HepG2 (cell line): ENCODE measurements around the gene FRK. TPM values are rescaled to one million over a fixed set of nuclear protein-coding genes. Genes with fewer than 3 reads are reported as not detected.

ENCODE experiments used
- ATAC-seq: fragments of 200-7000 bp; cut with Tn5 transposase; 3 replicates; pipeline ENCODE4 v1.9.1; 2020; ENCODE audit warnings: mild to moderate bottlenecking, moderate library complexity
- BruUV-seq: library from RNA; stranded (reverse); fragments of 400-500 nt; replicated peaks from 2 replicates; lab custom pipeline; 2021; lab: Mats Ljungman, UMichigan
- CTCF ChIA-PET: fragments of 300-600 bp; formaldehyde crosslinking; extraction: SDS; loops from one replicate; lab custom pipeline; 2021; ENCODE audit warnings: low total read pairs, inconsistent platforms, low intra/inter-chr PET ratio; lab: Yijun Ruan, JAX
- POLR2A ChIA-PET: fragments of 350-600 bp; sonication (Branson Sonifier 250); formaldehyde crosslinking; loops from one replicate; lab custom pipeline; 2020; ENCODE audit warnings: antibody characterized with exemption, inconsistent platforms; lab: Yijun Ruan, JAX
- DNase-seq: peaks from one replicate; pipeline ENCODE4 v3.0.0-alpha.2; 2015; ENCODE audit warnings: low spot score
- FAIRE-seq: peaks from 3 replicates; lab custom pipeline; 2011; peaks lifted over from hg19 to GRCh38; lab: Jason Lieb, UNC
- H2AFZ ChIP-seq: one replicate; pipeline ENCODE4 v1.6.1; 2011; ENCODE audit warnings: low read length, inconsistent platforms
- H3K27ac ChIP-seq: fragments of 300-600 bp; 3 replicates; pipeline ENCODE4 v1.8.0; 2011; ENCODE audit warnings: mixed run types, mild to moderate bottlenecking, mixed read lengths, low read length, inconsistent platforms; ENCODE audit not compliant: insufficient read depth; ENCODE audit errors: extremely low read length
- H3K27me3 ChIP-seq, 2 experiments: fragments of 200-600 bp in 1 of 2; 2 replicates in 1 of 2; 3 replicates in 1 of 2; pipeline versions ENCODE4 v1.6.0 to v1.8.0; 2011; ENCODE audit warnings: low read length in 2 of 2, mild to moderate bottlenecking in 2 of 2, moderate library complexity in 2 of 2, inconsistent platforms in 1 of 2; ENCODE audit not compliant: insufficient read depth in 2 of 2, control insufficient read depth in 1 of 2
- H3K36me3 ChIP-seq, 2 experiments: fragments of 200-600 bp in 1 of 2; replicated peaks in 1 of 2; 2 replicates in 1 of 2; 3 replicates in 1 of 2; pipeline versions ENCODE4 v1.5.1 to v1.8.0; 2011; ENCODE audit warnings: low read length in 2 of 2, inconsistent platforms in 1 of 2; ENCODE audit not compliant: insufficient read depth in 2 of 2, control insufficient read depth in 1 of 2
- H3K4me1 ChIP-seq: 2 replicates; pipeline ENCODE4 v1.5.1; 2012; ENCODE audit warnings: low read length, inconsistent platforms; ENCODE audit not compliant: insufficient read depth
- H3K4me2 ChIP-seq: 2 replicates; pipeline ENCODE4 v1.6.0; 2011; ENCODE audit warnings: low read depth, low read length, inconsistent platforms
- H3K4me3 ChIP-seq, 3 experiments: fragments of 200-600 bp in 1 of 3; sonication (generic), shearing (Covaris generic) in 1 of 3; replicated peaks in 1 of 3; 2 replicates each; pipeline ENCODE4 v1.5.1; 2011 to 2016; ENCODE audit warnings: low read length in 3 of 3, inconsistent platforms in 2 of 3, low read depth in 2 of 3, mild to moderate bottlenecking in 2 of 3, control low read depth in 1 of 3, mixed read lengths in 1 of 3; ENCODE audit not compliant: insufficient read depth in 1 of 3
- H3K79me2 ChIP-seq: one replicate; pipeline ENCODE4 v1.6.1; 2011; ENCODE audit warnings: low read length, inconsistent platforms; ENCODE audit not compliant: insufficient read depth
- H3K9ac ChIP-seq: 2 replicates; pipeline ENCODE4 v1.6.0; 2011; ENCODE audit warnings: mild to moderate bottlenecking, low read depth, low read length, inconsistent platforms; ENCODE audit not compliant: insufficient read depth
- H3K9me3 ChIP-seq: 2 replicates; pipeline ENCODE4 v1.5.1; 2012; ENCODE audit warnings: mild to moderate bottlenecking, low read length
- H4K20me1 ChIP-seq: 2 replicates; pipeline ENCODE4 v1.6.0; 2011; ENCODE audit warnings: inconsistent platforms, mild to moderate bottlenecking, low read length, moderate library complexity; ENCODE audit not compliant: insufficient read depth
- CEBPG ChIP-seq: IDR thresholded peaks from 2 replicates; pipeline ENCODE4 v1.6.1; 2016
- CENPX ChIP-seq: sonication (generic); formaldehyde crosslinking; IDR thresholded peaks from 2 replicates; pipeline ENCODE4 v1.9.0; 2021; ENCODE audit warnings: mild to moderate bottlenecking, missing genetic modification reagents, moderate library complexity
- FOSL2 ChIP-seq: sonication (generic); formaldehyde crosslinking; IDR thresholded peaks from 2 replicates; pipeline ENCODE4 v1.4.0; 2020; ENCODE audit warnings: missing genetic modification reagents
- FOXM1 ChIP-seq: sonication (generic); formaldehyde crosslinking; IDR thresholded peaks from 2 replicates; pipeline ENCODE4 v1.5.0; 2020; ENCODE audit warnings: missing genetic modification reagents
- FOXP1 ChIP-seq, 2 experiments: fragments of 450-650 bp in 1 of 2; IDR thresholded peaks; 2 replicates each; pipeline ENCODE4 v1.6.1; 2017 to 2018; ENCODE audit warnings: antibody characterized with exemption in 1 of 2
- HIVEP1 ChIP-seq: sonication (generic); formaldehyde crosslinking; IDR thresholded peaks from 2 replicates; pipeline ENCODE4 v1.4.0; 2020; ENCODE audit warnings: mild to moderate bottlenecking, missing genetic modification reagents
- KAT8 ChIP-seq: IDR thresholded peaks from 2 replicates; pipeline ENCODE4 v1.6.1; 2016; ENCODE audit warnings: missing genetic modification reagents, missing compliant biosample characterization
- RARA ChIP-seq: IDR thresholded peaks from 2 replicates; pipeline ENCODE4 v1.6.1; 2016; ENCODE audit warnings: missing genetic modification reagents, missing compliant biosample characterization
- REPIN1 ChIP-seq: sonication (generic); formaldehyde crosslinking; IDR thresholded peaks from 2 replicates; pipeline ENCODE4 v1.8.0; 2022; ENCODE audit warnings: missing genetic modification reagents, low read depth, mild to moderate bottlenecking, borderline replicate concordance
- SKI ChIP-seq: fragments of 450-650 bp; IDR thresholded peaks from one replicate; pipeline ENCODE4 v1.6.1; 2018; ENCODE audit warnings: mild to moderate bottlenecking; ENCODE audit not compliant: partially characterized antibody
- TCF7 ChIP-seq: sonication (generic); IDR thresholded peaks from 2 replicates; pipeline ENCODE4 v1.6.1; 2016; ENCODE audit warnings: antibody characterized with exemption, low read depth
- ZNF205 ChIP-seq: IDR thresholded peaks from 2 replicates; pipeline ENCODE4 v1.6.1; 2018; ENCODE audit warnings: missing biosample characterization, missing genetic modification reagents
- ZNF326 ChIP-seq: sonication (generic); formaldehyde crosslinking; IDR thresholded peaks from 2 replicates; pipeline ENCODE4 v1.4.0; 2020; ENCODE audit warnings: missing genetic modification reagents, borderline replicate concordance
- ZNF383 ChIP-seq: sonication (generic); formaldehyde crosslinking; IDR thresholded peaks from 2 replicates; pipeline ENCODE4 v1.4.0; 2020; ENCODE audit warnings: missing genetic modification reagents, mild to moderate bottlenecking, borderline replicate concordance
- ZNF432 ChIP-seq: sonication (generic); formaldehyde crosslinking; IDR thresholded peaks from 2 replicates; pipeline ENCODE4 v1.5.0; 2020; ENCODE audit warnings: missing genetic modification reagents, mild to moderate bottlenecking, borderline replicate concordance
- ZNF703 ChIP-seq: sonication (generic); formaldehyde crosslinking; IDR thresholded peaks from 2 replicates; pipeline ENCODE4 v1.5.1; 2020; ENCODE audit warnings: missing genetic modification reagents, mild to moderate bottlenecking, moderate library complexity, borderline replicate concordance
- ZSCAN20 ChIP-seq: sonication (generic); formaldehyde crosslinking; IDR thresholded peaks from 2 replicates; pipeline ENCODE4 v1.4.0; 2020; ENCODE audit warnings: missing genetic modification reagents, mild to moderate bottlenecking, borderline replicate concordance
- WGBS: methylation state at CpG from one replicate; pipeline ENCODE4 v1.1.6; 2017; ENCODE audit warnings: low lambda C conversion rate; 5-methylcytosine and 5-hydroxymethylcytosine counted together
- in situ Hi-C: cut with HindIII; loops from 2 replicates; pipeline ENCODE4 v1.10.0; 2017; ENCODE audit warnings: low pct_unique_long_range_greater_than_20kb; ENCODE audit not compliant: extremely low pct_ligation_motif_present
- intact Hi-C: fragments of 100-400 bp; cut with micrococcal nuclease; formaldehyde crosslinking; loops from one replicate; pipeline ENCODE4 v1.10.0; 2022; ENCODE audit not compliant: unreplicated experiment
- polyA plus RNA-seq, 8 experiments: library from polyadenylated mRNA; depleted of rRNA in 3 of 8; stranded (reverse) in 7 of 8; unstranded in 1 of 8; fragments of >200 nt; fragmentation: Illumina TruSeq in 4 of 8; extraction: Trizol in 4 of 8; gene quantifications; 2 replicates each; pipeline versions ENCODE4 v1.2.1 to v1.2.3, GENCODE V29; 2011 to 2016; ENCODE audit warnings: low read depth in 4 of 8, missing spikeins in 1 of 8, mixed read lengths in 1 of 8; ENCODE audit not compliant: insufficient read depth in 1 of 8
- total RNA-seq, 5 experiments: library from RNA; depleted of rRNA; stranded (reverse); fragments of >200 nt; fragmentation: Illumina TruSeq; extraction: Trizol; gene quantifications; 2 replicates each; pipeline ENCODE4 v1.2.3, GENCODE V29; 2016; ENCODE audit warnings: low read depth in 1 of 5
- TF ChIP-seq, protein P1 (sequence below): sonication (generic); formaldehyde crosslinking; IDR thresholded peaks from 2 replicates; pipeline ENCODE4 v1.5.0; 2020; ENCODE audit warnings: missing genetic modification reagents
- TF ChIP-seq, protein P2 (sequence below): sonication (generic); formaldehyde crosslinking; IDR thresholded peaks from 2 replicates; pipeline ENCODE4 v1.4.0; 2020; ENCODE audit warnings: missing genetic modification reagents
- TF ChIP-seq, protein P3 (sequence below): sonication (generic); formaldehyde crosslinking; IDR thresholded peaks from 2 replicates; pipeline ENCODE4 v1.4.0; 2020; ENCODE audit warnings: missing genetic modification reagents, borderline replicate concordance

The FRK gene
- total and polyA plus RNA-seq, 2 of the 13 experiments (the other 11 are each of a cell fraction or from before 2014, with no cell fraction given), result 1.3 to 2.9 TPM

DNA sequence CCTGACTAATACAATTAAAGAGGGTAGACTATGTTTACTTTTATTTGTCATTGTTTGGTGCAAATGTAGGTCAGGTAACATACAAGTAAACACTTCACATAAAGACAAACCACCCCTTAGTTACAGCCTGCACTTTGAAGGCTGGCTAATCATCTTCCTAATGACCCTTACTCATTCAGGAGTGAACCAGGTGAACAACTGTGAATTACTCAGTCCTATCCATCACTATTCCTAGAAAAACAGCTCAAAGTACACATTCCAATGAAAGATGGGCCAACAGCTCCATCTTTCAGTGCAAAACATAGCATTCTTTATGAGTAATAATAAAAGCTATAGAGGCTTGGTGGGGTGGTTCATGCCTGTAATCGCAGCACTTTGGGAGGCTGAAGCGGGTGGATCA, 78.2 kb downstream of the FRK start:
- Histone ChIP-seq H2AFZ (no peak overlapping the region), H3K36me3 (no peaks in the 10 kb centered on the region; a peak in 1 of 5 replicates), H3K27ac (no peak overlapping the region), H3K4me1 (peaks cover 28% of the 10 kb centered on the region), H3K9me3 (no peaks in the 10 kb centered on the region), H3K4me3 (no peak overlapping the region), H4K20me1 (0 out of 2 replicates have a peak, but pooled peaks cover 3% of the 10 kb centered on the region), H3K4me2 (no peak overlapping the region), H3K27me3 (no peaks in the 10 kb centered on the region), H3K79me2 (no peaks in the 10 kb centered on the region), H3K9ac (no peak overlapping the region)
- DNase-seq (peak; percentile 75), FAIRE-seq (no peak), ATAC-seq (peak; percentile 92)
- in situ Hi-C loops, result no loop called here
- intact Hi-C loops, result no loop called here
- BruUV-seq, result no TSS peak
- 92% methylated on average over 2 of the region's 2 CpGs for WGBS
- CTCF ChIA-PET, result no interaction called here
- POLR2A ChIA-PET, result interaction anchor here (3.2 kb wide), 1 partner anchor 118 kb away, joined by 12 read pairs; the partner anchor contains the start of gene NT5DC1
- TF ChIP-seq SKI (peak; percentile 29), HIVEP1 (CRISPR knock-in tag) (no peak), ZNF326 (CRISPR knock-in tag) (no peak), KAT8 (CRISPR knock-in tag) (0 out of 2 replicates have a peak, but pooled peaks have one; percentile 27), ZNF205 (CRISPR knock-in tag) (no peak), CEBPG (CRISPR knock-in tag) (peak; percentile 29; the same call in 1 of the 2 replicates), ZNF432 (CRISPR knock-in tag) (no peak), ZNF383 (no peak), ZSCAN20 (CRISPR knock-in tag) (no peak), FOXP1 (IDR thresholded peaks at IDR 0.05) (no peak), FOXP1 (CRISPR knock-in tag; IDR thresholded peaks at IDR 0.05) (peak; percentile 36), RARA (CRISPR knock-in tag) (peak; percentile 76; the same call in 1 of the 2 replicates), FOSL2 (CRISPR knock-in tag) (peak; percentile 37), CENPX (CRISPR knock-in tag) (no peak), TCF7 (peak; percentile 31), FOXM1 (CRISPR knock-in tag) (no peak), REPIN1 (CRISPR knock-in tag) (peak; percentile 54; the same call in 1 of the 2 replicates), ZNF703 (CRISPR knock-in tag) (no peak)
- TF ChIP-seq, protein P1, sequence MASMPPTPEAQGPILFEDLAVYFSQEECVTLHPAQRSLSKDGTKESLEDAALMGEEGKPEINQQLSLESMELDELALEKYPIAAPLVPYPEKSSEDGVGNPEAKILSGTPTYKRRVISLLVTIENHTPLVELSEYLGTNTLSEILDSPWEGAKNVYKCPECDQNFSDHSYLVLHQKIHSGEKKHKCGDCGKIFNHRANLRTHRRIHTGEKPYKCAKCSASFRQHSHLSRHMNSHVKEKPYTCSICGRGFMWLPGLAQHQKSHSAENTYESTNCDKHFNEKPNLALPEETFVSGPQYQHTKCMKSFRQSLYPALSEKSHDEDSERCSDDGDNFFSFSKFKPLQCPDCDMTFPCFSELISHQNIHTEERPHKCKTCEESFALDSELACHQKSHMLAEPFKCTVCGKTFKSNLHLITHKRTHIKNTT (CRISPR knock-in tag), result no peak
- TF ChIP-seq, protein P2, sequence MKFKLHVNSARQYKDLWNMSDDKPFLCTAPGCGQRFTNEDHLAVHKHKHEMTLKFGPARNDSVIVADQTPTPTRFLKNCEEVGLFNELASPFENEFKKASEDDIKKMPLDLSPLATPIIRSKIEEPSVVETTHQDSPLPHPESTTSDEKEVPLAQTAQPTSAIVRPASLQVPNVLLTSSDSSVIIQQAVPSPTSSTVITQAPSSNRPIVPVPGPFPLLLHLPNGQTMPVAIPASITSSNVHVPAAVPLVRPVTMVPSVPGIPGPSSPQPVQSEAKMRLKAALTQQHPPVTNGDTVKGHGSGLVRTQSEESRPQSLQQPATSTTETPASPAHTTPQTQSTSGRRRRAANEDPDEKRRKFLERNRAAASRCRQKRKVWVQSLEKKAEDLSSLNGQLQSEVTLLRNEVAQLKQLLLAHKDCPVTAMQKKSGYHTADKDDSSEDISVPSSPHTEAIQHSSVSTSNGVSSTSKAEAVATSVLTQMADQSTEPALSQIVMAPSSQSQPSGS (CRISPR knock-in tag), result no peak
- TF ChIP-seq, protein P3, sequence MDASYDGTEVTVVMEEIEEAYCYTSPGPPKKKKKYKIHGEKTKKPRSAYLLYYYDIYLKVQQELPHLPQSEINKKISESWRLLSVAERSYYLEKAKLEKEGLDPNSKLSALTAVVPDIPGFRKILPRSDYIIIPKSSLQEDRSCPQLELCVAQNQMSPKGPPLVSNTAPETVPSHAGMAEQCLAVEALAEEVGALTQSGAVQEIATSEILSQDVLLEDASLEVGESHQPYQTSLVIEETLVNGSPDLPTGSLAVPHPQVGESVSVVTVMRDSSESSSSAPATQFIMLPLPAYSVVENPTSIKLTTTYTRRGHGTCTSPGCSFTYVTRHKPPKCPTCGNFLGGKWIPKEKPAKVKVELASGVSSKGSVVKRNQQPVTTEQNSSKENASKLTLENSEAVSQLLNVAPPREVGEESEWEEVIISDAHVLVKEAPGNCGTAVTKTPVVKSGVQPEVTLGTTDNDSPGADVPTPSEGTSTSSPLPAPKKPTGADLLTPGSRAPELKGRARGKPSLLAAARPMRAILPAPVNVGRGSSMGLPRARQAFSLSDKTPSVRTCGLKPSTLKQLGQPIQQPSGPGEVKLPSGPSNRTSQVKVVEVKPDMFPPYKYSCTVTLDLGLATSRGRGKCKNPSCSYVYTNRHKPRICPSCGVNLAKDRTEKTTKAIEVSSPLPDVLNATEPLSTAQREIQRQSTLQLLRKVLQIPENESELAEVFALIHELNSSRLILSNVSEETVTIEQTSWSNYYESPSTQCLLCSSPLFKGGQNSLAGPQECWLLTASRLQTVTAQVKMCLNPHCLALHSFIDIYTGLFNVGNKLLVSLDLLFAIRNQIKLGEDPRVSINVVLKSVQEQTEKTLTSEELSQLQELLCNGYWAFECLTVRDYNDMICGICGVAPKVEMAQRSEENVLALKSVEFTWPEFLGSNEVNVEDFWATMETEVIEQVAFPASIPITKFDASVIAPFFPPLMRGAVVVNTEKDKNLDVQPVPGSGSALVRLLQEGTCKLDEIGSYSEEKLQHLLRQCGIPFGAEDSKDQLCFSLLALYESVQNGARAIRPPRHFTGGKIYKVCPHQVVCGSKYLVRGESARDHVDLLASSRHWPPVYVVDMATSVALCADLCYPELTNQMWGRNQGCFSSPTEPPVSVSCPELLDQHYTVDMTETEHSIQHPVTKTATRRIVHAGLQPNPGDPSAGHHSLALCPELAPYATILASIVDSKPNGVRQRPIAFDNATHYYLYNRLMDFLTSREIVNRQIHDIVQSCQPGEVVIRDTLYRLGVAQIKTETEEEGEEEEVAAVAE, result no peak
